K562 (cell line): ENCODE measurements around the gene CTDSP1. TPM values are rescaled to one million over a fixed set of nuclear protein-coding genes. Genes with fewer than 3 reads are reported as not detected.

Experiments used
- NBN ChIP-seq: fragments of 450-650 bp; IDR thresholded peaks from 2 replicates; pipeline ENCODE4 v1.6.1; 2016; ENCODE audit warnings: low read depth, mild to moderate bottlenecking
- NR2C2 ChIP-seq, 2 experiments: fragments of 200-800 bp in 1 of 2; sonication (Bioruptor generic) in 1 of 2; sonication (generic) in 1 of 2; formaldehyde crosslinking in 1 of 2; IDR thresholded peaks; 2 replicates each; pipeline versions ENCODE4 v1.6.1 to v1.8.0; 2016 to 2022; ENCODE audit warnings: mild to moderate bottlenecking in 1 of 2, missing compliant biosample characterization in 1 of 2, missing genetic modification characterization in 1 of 2, missing genetic modification reagents in 1 of 2
- RBFOX2 ChIP-seq: fragments of 200-400 bp; formaldehyde crosslinking; IDR thresholded peaks from 2 replicates; pipeline ENCODE4 v1.6.1; 2017; ENCODE audit warnings: low read depth, mild to moderate bottlenecking, low read length, moderate library complexity
- YY1 ChIP-seq, 3 experiments: IDR thresholded peaks; 2 replicates each; pipeline ENCODE4 v1.6.1; 2011; ENCODE audit warnings: low read length in 2 of 3, mild to moderate bottlenecking in 2 of 3, moderate library complexity in 2 of 3, borderline replicate concordance in 1 of 3, control low read depth in 1 of 3, low read depth in 1 of 3; ENCODE audit not compliant: insufficient read depth in 3 of 3, insufficient replicate concordance in 2 of 3, control insufficient read depth in 1 of 3, insufficient read length in 1 of 3; ENCODE audit errors: extremely low read depth in 1 of 3
- polyA plus RNA-seq, 8 experiments: library from polyadenylated mRNA; depleted of rRNA in 4 of 8; stranded (reverse) in 5 of 8; unstranded in 3 of 8; fragments of >200 nt; fragmentation: Nextera tagmentation in 2 of 8; fragmentation: Illumina TruSeq in 1 of 8; extraction: Ambion mirVana in 2 of 8; extraction: Trizol in 1 of 8; gene quantifications; 2 replicates each; pipeline versions ENCODE4 v1.2.1 to v1.2.3, GENCODE V29; 2011 to 2014; ENCODE audit warnings: inconsistent platforms in 1 of 8, missing spikeins in 1 of 8
- total RNA-seq, 7 experiments: library from RNA; depleted of rRNA in 6 of 7; stranded (reverse); fragments of >200 nt in 6 of 7; fragmentation: Illumina TruSeq in 2 of 7; extraction: Trizol in 2 of 7; gene quantifications; 2 replicates each; pipeline versions ENCODE4 v1.2.1 to v1.2.3, GENCODE V29; 2011 to 2021; ENCODE audit warnings: low replicate concordance in 1 of 7
- TF ChIP-seq, protein P1 (sequence below): sonication (generic); formaldehyde crosslinking; IDR thresholded peaks from 2 replicates; pipeline ENCODE4 v1.9.0; 2022; ENCODE audit warnings: mild to moderate bottlenecking, missing genetic modification reagents
- TF ChIP-seq, protein P2 (sequence below): sonication (generic); formaldehyde crosslinking; IDR thresholded peaks from 2 replicates; pipeline ENCODE4 v1.8.1; 2022; ENCODE audit warnings: missing genetic modification reagents
- TF ChIP-seq, protein P3 (sequence below): fragments of 450-650 bp; formaldehyde crosslinking; IDR thresholded peaks from 2 replicates; pipeline ENCODE4 v1.4.0; 2022; ENCODE audit warnings: missing genetic modification characterization
- TF ChIP-seq, protein P4 (sequence below): fragments of 200-600 bp; sonication (generic); IDR thresholded peaks from one replicate; pipeline ENCODE4 v1.6.1; 2012; ENCODE audit warnings: mild to moderate bottlenecking, low read depth, low read length, inconsistent platforms

The CTDSP1 gene
- total and polyA plus RNA-seq, 9 of the 15 experiments (the other 6 are each of a cell fraction or from before 2014, with no cell fraction given): 2.4 to 74.8 (median 45.8) TPM

DNA sequence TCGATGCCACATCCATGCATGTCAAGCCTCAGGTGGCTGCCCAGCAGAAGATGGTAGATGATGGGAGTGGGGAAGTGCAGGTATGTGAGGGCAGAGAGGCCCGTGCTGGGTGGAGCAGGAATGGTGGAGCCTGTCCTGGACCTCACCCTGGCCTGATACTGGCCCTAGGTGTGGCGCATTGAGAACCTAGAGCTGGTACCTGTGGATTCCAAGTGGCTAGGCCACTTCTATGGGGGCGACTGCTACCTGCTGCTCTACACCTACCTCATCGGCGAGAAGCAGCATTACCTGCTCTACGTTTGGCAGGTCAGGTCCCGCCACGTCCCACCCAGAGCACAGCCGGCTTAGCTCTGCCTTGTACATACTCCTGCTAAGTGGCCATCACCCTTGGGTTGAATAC is 32.2 kb downstream of the CTDSP1 start (continued):
- no peak for TF ChIP-seq NBN
- TF ChIP-seq, protein P1, sequence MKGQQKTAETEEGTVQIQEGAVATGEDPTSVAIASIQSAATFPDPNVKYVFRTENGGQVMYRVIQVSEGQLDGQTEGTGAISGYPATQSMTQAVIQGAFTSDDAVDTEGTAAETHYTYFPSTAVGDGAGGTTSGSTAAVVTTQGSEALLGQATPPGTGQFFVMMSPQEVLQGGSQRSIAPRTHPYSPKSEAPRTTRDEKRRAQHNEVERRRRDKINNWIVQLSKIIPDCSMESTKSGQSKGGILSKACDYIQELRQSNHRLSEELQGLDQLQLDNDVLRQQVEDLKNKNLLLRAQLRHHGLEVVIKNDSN (CRISPR knock-in tag): no peak
- no peak for TF ChIP-seq RBFOX2
- TF ChIP-seq, protein P2, sequence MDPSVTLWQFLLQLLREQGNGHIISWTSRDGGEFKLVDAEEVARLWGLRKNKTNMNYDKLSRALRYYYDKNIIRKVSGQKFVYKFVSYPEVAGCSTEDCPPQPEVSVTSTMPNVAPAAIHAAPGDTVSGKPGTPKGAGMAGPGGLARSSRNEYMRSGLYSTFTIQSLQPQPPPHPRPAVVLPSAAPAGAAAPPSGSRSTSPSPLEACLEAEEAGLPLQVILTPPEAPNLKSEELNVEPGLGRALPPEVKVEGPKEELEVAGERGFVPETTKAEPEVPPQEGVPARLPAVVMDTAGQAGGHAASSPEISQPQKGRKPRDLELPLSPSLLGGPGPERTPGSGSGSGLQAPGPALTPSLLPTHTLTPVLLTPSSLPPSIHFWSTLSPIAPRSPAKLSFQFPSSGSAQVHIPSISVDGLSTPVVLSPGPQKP: no peak
- TF ChIP-seq, protein P3, sequence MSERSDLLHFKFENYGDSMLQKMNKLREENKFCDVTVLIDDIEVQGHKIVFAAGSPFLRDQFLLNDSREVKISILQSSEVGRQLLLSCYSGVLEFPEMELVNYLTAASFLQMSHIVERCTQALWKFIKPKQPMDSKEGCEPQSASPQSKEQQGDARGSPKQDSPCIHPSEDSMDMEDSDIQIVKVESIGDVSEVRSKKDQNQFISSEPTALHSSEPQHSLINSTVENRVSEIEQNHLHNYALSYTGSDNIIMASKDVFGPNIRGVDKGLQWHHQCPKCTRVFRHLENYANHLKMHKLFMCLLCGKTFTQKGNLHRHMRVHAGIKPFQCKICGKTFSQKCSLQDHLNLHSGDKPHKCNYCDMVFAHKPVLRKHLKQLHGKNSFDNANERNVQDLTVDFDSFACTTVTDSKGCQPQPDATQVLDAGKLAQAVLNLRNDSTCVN (CRISPR knock-in tag): no peak
- no peak for TF ChIP-seq YY1 (IDR thresholded peaks at IDR 0.05; ENCODE audit: borderline replicate concordance in 1 of 3, control insufficient read depth in 1 of 3, extremely low read depth in 1 of 3, insufficient read depth in 3 of 3, insufficient read length in 1 of 3, insufficient replicate concordance in 2 of 3, low read depth in 1 of 3, low read length in 2 of 3)
- no peak for TF ChIP-seq NR2C2 (CRISPR knock-in tag; IDR thresholded peaks at IDR 0.05)
- TF ChIP-seq NR2C2 (tag; IDR thresholded peaks at IDR 0.05): no peak
- TF ChIP-seq, protein P4, sequence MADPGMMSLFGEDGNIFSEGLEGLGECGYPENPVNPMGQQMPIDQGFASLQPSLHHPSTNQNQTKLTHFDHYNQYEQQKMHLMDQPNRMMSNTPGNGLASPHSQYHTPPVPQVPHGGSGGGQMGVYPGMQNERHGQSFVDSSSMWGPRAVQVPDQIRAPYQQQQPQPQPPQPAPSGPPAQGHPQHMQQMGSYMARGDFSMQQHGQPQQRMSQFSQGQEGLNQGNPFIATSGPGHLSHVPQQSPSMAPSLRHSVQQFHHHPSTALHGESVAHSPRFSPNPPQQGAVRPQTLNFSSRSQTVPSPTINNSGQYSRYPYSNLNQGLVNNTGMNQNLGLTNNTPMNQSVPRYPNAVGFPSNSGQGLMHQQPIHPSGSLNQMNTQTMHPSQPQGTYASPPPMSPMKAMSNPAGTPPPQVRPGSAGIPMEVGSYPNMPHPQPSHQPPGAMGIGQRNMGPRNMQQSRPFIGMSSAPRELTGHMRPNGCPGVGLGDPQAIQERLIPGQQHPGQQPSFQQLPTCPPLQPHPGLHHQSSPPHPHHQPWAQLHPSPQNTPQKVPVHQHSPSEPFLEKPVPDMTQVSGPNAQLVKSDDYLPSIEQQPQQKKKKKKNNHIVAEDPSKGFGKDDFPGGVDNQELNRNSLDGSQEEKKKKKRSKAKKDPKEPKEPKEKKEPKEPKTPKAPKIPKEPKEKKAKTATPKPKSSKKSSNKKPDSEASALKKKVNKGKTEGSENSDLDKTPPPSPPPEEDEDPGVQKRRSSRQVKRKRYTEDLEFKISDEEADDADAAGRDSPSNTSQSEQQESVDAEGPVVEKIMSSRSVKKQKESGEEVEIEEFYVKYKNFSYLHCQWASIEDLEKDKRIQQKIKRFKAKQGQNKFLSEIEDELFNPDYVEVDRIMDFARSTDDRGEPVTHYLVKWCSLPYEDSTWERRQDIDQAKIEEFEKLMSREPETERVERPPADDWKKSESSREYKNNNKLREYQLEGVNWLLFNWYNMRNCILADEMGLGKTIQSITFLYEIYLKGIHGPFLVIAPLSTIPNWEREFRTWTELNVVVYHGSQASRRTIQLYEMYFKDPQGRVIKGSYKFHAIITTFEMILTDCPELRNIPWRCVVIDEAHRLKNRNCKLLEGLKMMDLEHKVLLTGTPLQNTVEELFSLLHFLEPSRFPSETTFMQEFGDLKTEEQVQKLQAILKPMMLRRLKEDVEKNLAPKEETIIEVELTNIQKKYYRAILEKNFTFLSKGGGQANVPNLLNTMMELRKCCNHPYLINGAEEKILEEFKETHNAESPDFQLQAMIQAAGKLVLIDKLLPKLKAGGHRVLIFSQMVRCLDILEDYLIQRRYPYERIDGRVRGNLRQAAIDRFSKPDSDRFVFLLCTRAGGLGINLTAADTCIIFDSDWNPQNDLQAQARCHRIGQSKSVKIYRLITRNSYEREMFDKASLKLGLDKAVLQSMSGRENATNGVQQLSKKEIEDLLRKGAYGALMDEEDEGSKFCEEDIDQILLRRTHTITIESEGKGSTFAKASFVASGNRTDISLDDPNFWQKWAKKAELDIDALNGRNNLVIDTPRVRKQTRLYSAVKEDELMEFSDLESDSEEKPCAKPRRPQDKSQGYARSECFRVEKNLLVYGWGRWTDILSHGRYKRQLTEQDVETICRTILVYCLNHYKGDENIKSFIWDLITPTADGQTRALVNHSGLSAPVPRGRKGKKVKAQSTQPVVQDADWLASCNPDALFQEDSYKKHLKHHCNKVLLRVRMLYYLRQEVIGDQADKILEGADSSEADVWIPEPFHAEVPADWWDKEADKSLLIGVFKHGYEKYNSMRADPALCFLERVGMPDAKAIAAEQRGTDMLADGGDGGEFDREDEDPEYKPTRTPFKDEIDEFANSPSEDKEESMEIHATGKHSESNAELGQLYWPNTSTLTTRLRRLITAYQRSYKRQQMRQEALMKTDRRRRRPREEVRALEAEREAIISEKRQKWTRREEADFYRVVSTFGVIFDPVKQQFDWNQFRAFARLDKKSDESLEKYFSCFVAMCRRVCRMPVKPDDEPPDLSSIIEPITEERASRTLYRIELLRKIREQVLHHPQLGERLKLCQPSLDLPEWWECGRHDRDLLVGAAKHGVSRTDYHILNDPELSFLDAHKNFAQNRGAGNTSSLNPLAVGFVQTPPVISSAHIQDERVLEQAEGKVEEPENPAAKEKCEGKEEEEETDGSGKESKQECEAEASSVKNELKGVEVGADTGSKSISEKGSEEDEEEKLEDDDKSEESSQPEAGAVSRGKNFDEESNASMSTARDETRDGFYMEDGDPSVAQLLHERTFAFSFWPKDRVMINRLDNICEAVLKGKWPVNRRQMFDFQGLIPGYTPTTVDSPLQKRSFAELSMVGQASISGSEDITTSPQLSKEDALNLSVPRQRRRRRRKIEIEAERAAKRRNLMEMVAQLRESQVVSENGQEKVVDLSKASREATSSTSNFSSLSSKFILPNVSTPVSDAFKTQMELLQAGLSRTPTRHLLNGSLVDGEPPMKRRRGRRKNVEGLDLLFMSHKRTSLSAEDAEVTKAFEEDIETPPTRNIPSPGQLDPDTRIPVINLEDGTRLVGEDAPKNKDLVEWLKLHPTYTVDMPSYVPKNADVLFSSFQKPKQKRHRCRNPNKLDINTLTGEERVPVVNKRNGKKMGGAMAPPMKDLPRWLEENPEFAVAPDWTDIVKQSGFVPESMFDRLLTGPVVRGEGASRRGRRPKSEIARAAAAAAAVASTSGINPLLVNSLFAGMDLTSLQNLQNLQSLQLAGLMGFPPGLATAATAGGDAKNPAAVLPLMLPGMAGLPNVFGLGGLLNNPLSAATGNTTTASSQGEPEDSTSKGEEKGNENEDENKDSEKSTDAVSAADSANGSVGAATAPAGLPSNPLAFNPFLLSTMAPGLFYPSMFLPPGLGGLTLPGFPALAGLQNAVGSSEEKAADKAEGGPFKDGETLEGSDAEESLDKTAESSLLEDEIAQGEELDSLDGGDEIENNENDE: no peak
